Astrocyte of the cerebellum (primary cell): ENCODE data around the gene TEX13D.
"Not testable (repeated sequence)": the region's sequence is repeated elsewhere in the genome, so short reads cannot be mapped to it uniquely, and the experiment has no call there.

Source experiments
- DNase-seq: peaks from one replicate; pipeline ENCODE4 v3.0.0-alpha.2; 2011; ENCODE audit warnings: low read depth
- H3K4me3 ChIP-seq: 2 replicates; pipeline ENCODE4 v1.5.1; 2011; ENCODE audit warnings: mild to moderate bottlenecking, low read depth, low read length, moderate library complexity
- CTCF ChIP-seq: IDR thresholded peaks from 2 replicates; pipeline ENCODE4 v1.5.1; 2012; ENCODE audit warnings: low read length, low read depth, moderate library complexity, mild to moderate bottlenecking; ENCODE audit errors: missing control alignments
- in situ Hi-C: cut with HindIII; loops from 2 replicates; pipeline ENCODE4 v1.10.0; 2017; ENCODE audit warnings: low sequenced_read_pairs

The TEX13D gene

GRCh38 chrX:124332481-124333424 is at the start of gene TEX13D:
Gene TEX13D, plus strand, starts transcription at chrX:124332660. Its CDS starts 258 bp downstream, at chrX:124332918.
- in situ Hi-C loops = no loop called here
- TF ChIP-seq CTCF = no peak
- no peak for DNase-seq
- no peak within 1 kb of the TSS for H3K4me3 ChIP-seq

- no peak for TF ChIP-seq CTCF
- H3K4me3 ChIP-seq = no peak overlapping the region
- in situ Hi-C loops = no loop called here
- no peak for DNase-seq
These were observed 43.0 kb upstream of the TEX13D start for GRCh38 chrX:124289443-124289842.

GRCh38 chrX:124293810-124294209 is 38.6 kb upstream of the TEX13D start:
- H3K4me3 ChIP-seq = no peak overlapping the region
- no peak for TF ChIP-seq CTCF
- in situ Hi-C loops = no loop called here
- DNase-seq = no peak

- DNase-seq, H3K4me3 ChIP-seq, in situ Hi-C loops: not testable (repeated sequence)
These were observed 33.1 kb upstream of the TEX13D start for GRCh38 chrX:124299323-124299722.

GRCh38 chrX:124300405-124300804 is 32.1 kb upstream of the TEX13D start:
- no peak for TF ChIP-seq CTCF
- DNase-seq = no peak
- in situ Hi-C loops = no loop called here
- no peak overlapping the region for H3K4me3 ChIP-seq

- no peak for DNase-seq
- in situ Hi-C loops = no loop called here
- no peak overlapping the region for H3K4me3 ChIP-seq
- no peak for TF ChIP-seq CTCF
These were observed 25.1 kb upstream of the TEX13D start for GRCh38 chrX:124307253-124307907.

GRCh38 chrX:124325732-124326131 is 6.7 kb upstream of the TEX13D start:
- in situ Hi-C loops = no loop called here
- TF ChIP-seq CTCF = no peak
- H3K4me3 ChIP-seq = no peak overlapping the region
- DNase-seq = no peak
